Left lung (tissue), 10 donors: Measurements from ENCODE around the gene TCF7L2. TPM values are rescaled to one million over a fixed set of nuclear protein-coding genes. Genes with fewer than 3 reads are reported as not detected.
A peak's percentile ranks its signal among the peaks of the same experiment; 100 is the strongest.

Experiments
- ATAC-seq: fragments of 200-7000 bp; cut with Tn5 transposase; one replicate; pipeline ENCODE4 v1.9.1; 2020; ENCODE audit warnings: moderate library complexity
- DNase-seq, 4 donors: peaks; one replicate each; pipeline ENCODE4 v3.0.0-alpha.2; 2013 to 2020
- H3K27ac ChIP-seq, 2 donors: fragments of 200-600 bp; sonication (generic) in 1 of 2; one replicate each; pipeline versions ENCODE4 v1.5.0 to v1.8.0; 2020 to 2021
- H3K27me3 ChIP-seq, 2 donors: fragments of 200-600 bp; sonication (generic) in 1 of 2; one replicate each; pipeline versions ENCODE4 v1.5.0 to v1.8.0; 2020 to 2021
- H3K36me3 ChIP-seq, 2 donors: fragments of 200-600 bp; sonication (generic) in 1 of 2; one replicate each; pipeline versions ENCODE4 v1.5.0 to v1.8.0; 2020 to 2021
- H3K4me1 ChIP-seq, 2 donors: fragments of 200-600 bp; one replicate each; pipeline ENCODE4 v1.8.0; 2021
- H3K4me3 ChIP-seq, 2 donors: fragments of 200-600 bp; sonication (generic) in 1 of 2; one replicate each; pipeline versions ENCODE4 v1.5.0 to v1.8.0; 2020 to 2021; ENCODE audit warnings: mild to moderate bottlenecking in 1 of 2
- H3K9me3 ChIP-seq, 2 donors: fragments of 200-600 bp; sonication (generic) in 1 of 2; one replicate each; pipeline versions ENCODE4 v1.5.0 to v1.8.0; 2020 to 2021
- CTCF ChIP-seq, 2 donors: fragments of 200-600 bp; sonication (generic) in 1 of 2; IDR thresholded peaks; one replicate each; pipeline versions ENCODE4 v1.5.0 to v1.8.0; 2021; ENCODE audit warnings: antibody characterized with exemption in 2 of 2
- intact Hi-C, 2 donors: fragments of 100-400 bp; cut with DNase I; formaldehyde crosslinking; loops; one replicate each; pipeline versions ENCODE4 v1.11.2 to v1.14.2; 2022
- polyA plus RNA-seq, 6 donors: library from polyadenylated mRNA; unstranded; fragments of 120-200 nt; gene quantifications; one replicate each; pipeline ENCODE4 v1.2.1, GENCODE V29; 2013; ENCODE audit not compliant: insufficient read length in 6 of 6
- total RNA-seq, 2 donors: library from RNA; stranded (reverse); fragmentation: NEBNext Ultra II Directional; extraction: Animal tissue kit (Norgen Biotek cat#: 25700); gene quantifications; one replicate each; pipeline ENCODE4 v1.2.1, GENCODE V29; 2021
- donor health status: DM: no; HTN: yes; CAD: no.
- donor health status: DM: no; HTN: no; CAD: no.

TCF7L2 gene
- total and polyA plus RNA-seq, 8 donors = 25.1 to 54.9 (median 53.0) TPM

- intact Hi-C loops = no loop called here
- H3K27ac ChIP-seq = no peak overlapping the region
- H3K4me3 ChIP-seq = no peak overlapping the region
- no peaks in the 10 kb centered on the region for H3K9me3 ChIP-seq
- peaks cover 0 to 92% of the 10 kb centered on the region in 2 donors for H3K36me3 ChIP-seq
- peaks cover 0 to 31% of the 10 kb centered on the region in 2 donors for H3K4me1 ChIP-seq
- ATAC-seq (peak; percentile 56), DNase-seq (no peak)
- no peak for TF ChIP-seq CTCF (IDR thresholded peaks at IDR 0.05)
- no peaks in the 10 kb centered on the region for H3K27me3 ChIP-seq
Measured at GRCh38 chr10:113148901-113149300, 198.9 kb downstream of the TCF7L2 start.

- Histone ChIP-seq H3K36me3 (peaks cover 0 to 94% of the 10 kb centered on the region in 2 donors), H3K27me3 (no peaks in the 10 kb centered on the region), H3K9me3 (no peaks in the 10 kb centered on the region), H3K27ac (no peak overlapping the region), H3K4me3 (no peak overlapping the region), H3K4me1 (peaks cover 0 to 31% of the 10 kb centered on the region in 2 donors)
- intact Hi-C loops = no loop called here
- DNase-seq (no peak), ATAC-seq (no peak)
- TF ChIP-seq CTCF (IDR thresholded peaks at IDR 0.05) = no peak
Measured at GRCh38 chr10:113149626-113150025, 199.6 kb downstream of the TCF7L2 start.

- DNase-seq (no peak), ATAC-seq (peak; percentile 22)
- Histone ChIP-seq H3K9me3 (no peaks in the 10 kb centered on the region), H3K27me3 (no peaks in the 10 kb centered on the region), H3K4me1 (peaks cover 0 to 31% of the 10 kb centered on the region in 2 donors), H3K27ac (peak overlapping the region in 1 of 2 donors; percentile 74), H3K4me3 (no peak overlapping the region), H3K36me3 (peaks cover 0 to 92% of the 10 kb centered on the region in 2 donors)
- intact Hi-C loops = no loop called here
- no peak for TF ChIP-seq CTCF (IDR thresholded peaks at IDR 0.05)
Measured at GRCh38 chr10:113151190-113151666, 201.2 kb downstream of the TCF7L2 start.

GRCh38 chr10:113153493-113154102, 203.6 kb downstream of the TCF7L2 start:
- Histone ChIP-seq H3K36me3 (peaks cover 0 to 88% of the 10 kb centered on the region in 2 donors), H3K4me3 (no peak overlapping the region), H3K27me3 (no peaks in the 10 kb centered on the region), H3K4me1 (peaks cover 0 to 31% of the 10 kb centered on the region in 2 donors), H3K9me3 (no peaks in the 10 kb centered on the region), H3K27ac (peak overlapping the region in 1 of 2 donors; percentile 36)
- DNase-seq = peak in 2 of 4 donors; percentile 43 to 75
- peak; percentile 52 for ATAC-seq
- TF ChIP-seq CTCF (IDR thresholded peaks at IDR 0.05) = no peak
- intact Hi-C loops = no loop called here

GRCh38 chr10:113157441-113157840, 207.4 kb downstream of the TCF7L2 start:
- Histone ChIP-seq H3K9me3 (no peaks in the 10 kb centered on the region), H3K27ac (no peak overlapping the region), H3K36me3 (peaks cover 0 to 77% of the 10 kb centered on the region in 2 donors), H3K4me3 (no peak overlapping the region), H3K4me1 (peaks cover 0 to 11% of the 10 kb centered on the region in 2 donors), H3K27me3 (no peaks in the 10 kb centered on the region)
- intact Hi-C loops = no loop called here
- DNase-seq (no peak), ATAC-seq (no peak)
- TF ChIP-seq CTCF (IDR thresholded peaks at IDR 0.05) = no peak
